Measurements from ENCODE around the gene CD48. TPM values are rescaled to one million over a fixed set of nuclear protein-coding genes. Genes with fewer than 3 reads are reported as not detected.
"Not testable (repeated sequence)": the region's sequence is repeated elsewhere in the genome, so short reads cannot be mapped to it uniquely, and the experiment has no call there.

Gene CD48
- polyA plus RNA-seq, 3 donors: 356 to 688 (median 363) TPM

- no peak for TF ChIP-seq CTCF (IDR thresholded peaks at IDR 0.05)
- Mint-ChIP-seq H3K36me3 (no peaks in the 10 kb centered on the region), H3K27me3 (ENCODE audit: low read depth in 3 of 3) (peaks cover 0 to 1% (median 0%) of the 10 kb centered on the region in 3 donors), H3K27ac (no peak overlapping the region), H3K4me3 (no peak overlapping the region), H3K9me3 (no peaks in the 10 kb centered on the region), H3K4me1 (peaks cover 34% of the 10 kb centered on the region)
- no peaks in the 10 kb centered on the region for H4K20me1 ChIP-seq (ENCODE audit: insufficient read depth, low read length)
- WGBS (ENCODE audit: insufficient coverage): 100% methylated on average over 1 of the region's 9 CpGs
- H3K27me3 ChIP-seq (ENCODE audit: control insufficient read depth in 2 of 2, insufficient read depth in 2 of 2, low read length in 2 of 2): no peaks in the 10 kb centered on the region
- no peaks in the 10 kb centered on the region for H3K36me3 ChIP-seq (replicated peaks in 1 of 2; ENCODE audit: control insufficient read depth in 1 of 2, insufficient read depth in 2 of 2, low read length in 2 of 2)
- no peak overlapping the region for H2AFZ ChIP-seq (ENCODE audit: insufficient read depth, low read depth, low read length, poor library complexity, severe bottlenecking)
- H3K79me2 ChIP-seq (ENCODE audit: insufficient read depth, low read length): no peaks in the 10 kb centered on the region
- H3K4me1 ChIP-seq (ENCODE audit: control insufficient read depth in 1 of 2, insufficient read depth in 2 of 2, low read length in 2 of 2): peaks cover 15 to 18% of the 10 kb centered on the region in 2 donors
- H3K4me2 ChIP-seq (replicated peaks; ENCODE audit: extremely low read depth, low read length, poor library complexity, severe bottlenecking): no peak overlapping the region
- no peak overlapping the region for H3K9ac ChIP-seq (ENCODE audit: insufficient read depth, low read length, poor library complexity, severe bottlenecking)
- no peak overlapping the region for H3K4me3 ChIP-seq (replicated peaks in 1 of 3; ENCODE audit: low read depth in 2 of 3, low read length in 3 of 3)
- no peak for DNase-seq
- H3K27ac ChIP-seq (ENCODE audit: low read depth in 1 of 2, low read length in 2 of 2): no peak overlapping the region
- intact Hi-C loops (cut with micrococcal nuclease): no loop called here
- no peaks in the 10 kb centered on the region for H3K9me3 ChIP-seq (replicated peaks in 1 of 2; ENCODE audit: control insufficient read depth in 1 of 2, insufficient read depth in 1 of 2, low read length in 2 of 2)
Measured at GRCh38 chr1:160652924-160653619, 58.5 kb downstream of the CD48 start.

- H3K27ac ChIP-seq (ENCODE audit: low read depth in 1 of 2, low read length in 2 of 2); H3K4me2 ChIP-seq (replicated peaks; ENCODE audit: extremely low read depth, low read length, poor library complexity, severe bottlenecking); DNase-seq; H3K79me2 ChIP-seq (ENCODE audit: insufficient read depth, low read length); H3K36me3 Mint-ChIP-seq; H3K27me3 Mint-ChIP-seq (ENCODE audit: low read depth in 3 of 3); H2AFZ ChIP-seq (ENCODE audit: insufficient read depth, low read depth, low read length, poor library complexity, severe bottlenecking); H3K27me3 ChIP-seq (ENCODE audit: control insufficient read depth in 2 of 2, insufficient read depth in 2 of 2, low read length in 2 of 2); intact Hi-C loops (cut with micrococcal nuclease); H3K36me3 ChIP-seq (replicated peaks in 1 of 2; ENCODE audit: control insufficient read depth in 1 of 2, insufficient read depth in 2 of 2, low read length in 2 of 2); H4K20me1 ChIP-seq (ENCODE audit: insufficient read depth, low read length); H3K9me3 Mint-ChIP-seq; H3K4me3 Mint-ChIP-seq; H3K9me3 ChIP-seq (replicated peaks in 1 of 2; ENCODE audit: control insufficient read depth in 1 of 2, insufficient read depth in 1 of 2, low read length in 2 of 2); H3K4me3 ChIP-seq (replicated peaks in 1 of 3; ENCODE audit: low read depth in 2 of 3, low read length in 3 of 3); H3K9ac ChIP-seq (ENCODE audit: insufficient read depth, low read length, poor library complexity, severe bottlenecking): not testable (repeated sequence)
- peak overlapping the region in 1 of 7 donors; percentile 77 for H3K27ac Mint-ChIP-seq
- 88% methylated on average over 3 of the region's 8 CpGs for WGBS (ENCODE audit: insufficient coverage)
- H3K4me1 Mint-ChIP-seq: peaks cover 31% of the 10 kb centered on the region
- H3K4me1 ChIP-seq (ENCODE audit: control insufficient read depth in 1 of 2, insufficient read depth in 2 of 2, low read length in 2 of 2): peaks cover 12 to 15% of the 10 kb centered on the region in 2 donors
Measured at GRCh38 chr1:160652065-160652641, 59.5 kb downstream of the CD48 start.

Measured in CD14-positive monocyte (primary cell).